SU-DHL-6 (cell line): ENCODE data around the gene EXOC4.

Source experiments
- CTCF ChIP-seq: fragments of 200-600 bp; sonication (generic); IDR thresholded peaks from one replicate; pipeline ENCODE4 v1.5.1; 2017; ENCODE audit warnings: antibody characterized with exemption, mild to moderate bottlenecking, low read length, moderate library complexity; ENCODE audit not compliant: insufficient read depth, poor library complexity, severe bottlenecking
- EZH2phosphoT487 ChIP-seq: fragments of 200-600 bp; sonication (generic), shearing (Covaris generic); conservative IDR thresholded peaks from 2 replicates; pipeline ENCODE4 v1.6.1; 2018; ENCODE audit warnings: mild to moderate bottlenecking, antibody characterized with exemption, low read length, moderate library complexity, mixed read lengths

- TF ChIP-seq CTCF (no peak), EZH2phosphoT487 (no peak)
Measured at GRCh38 chr7:133860628-133861335, 607.9 kb downstream of the EXOC4 start.
